ENCODE measurements around the gene GMDS. TPM values are rescaled to one million over a fixed set of nuclear protein-coding genes. Genes with fewer than 3 reads are reported as not detected.

The GMDS gene
- total RNA-seq, 1 donor from 2014 or later = 35.7 TPM

DNA sequence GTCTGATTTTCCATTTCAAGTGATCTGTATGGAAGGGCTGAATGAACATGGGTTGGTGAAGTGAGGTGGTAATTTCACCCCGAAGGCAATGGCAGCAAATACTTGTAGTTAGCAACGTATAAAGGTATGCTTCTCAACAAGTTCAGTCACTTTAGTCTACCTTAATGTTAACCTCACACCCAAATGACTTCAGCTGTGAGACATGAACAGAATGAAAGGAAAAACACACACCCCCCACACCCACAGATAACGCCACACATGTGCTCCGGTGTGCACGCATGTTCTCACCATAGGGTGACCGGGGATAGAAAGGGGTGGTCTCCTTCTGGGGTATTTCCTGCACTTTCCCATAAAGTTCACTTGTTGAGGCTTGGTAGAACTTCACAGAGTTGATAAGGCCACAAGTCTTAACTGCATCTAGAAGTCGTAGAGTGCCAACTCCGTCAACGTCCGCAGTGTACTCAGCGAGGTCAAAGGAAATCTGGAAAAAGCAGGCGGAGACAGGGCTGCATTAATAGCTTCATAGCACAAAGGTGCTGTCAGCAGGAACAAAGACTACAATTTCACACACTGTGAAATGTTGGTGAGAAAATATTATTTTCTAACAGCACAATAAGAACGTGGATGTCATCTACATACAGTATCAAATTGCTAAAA lies 284.8 kb downstream of the GMDS start:
- Mint-ChIP-seq H3K9me3 (peaks cover 3% of the 10 kb centered on the region), H3K27me3 (ENCODE audit: low read depth) (no peaks in the 10 kb centered on the region), H3K4me1 (ENCODE audit: low read depth) (no peaks in the 10 kb centered on the region), H3K36me3 (ENCODE audit: low read depth) (peaks cover 3% of the 10 kb centered on the region), H3K4me3 (ENCODE audit: low read depth) (no peak overlapping the region), H3K27ac (no peak overlapping the region)
- no peak for DNase-seq (ENCODE audit: low spot score)
- intact Hi-C loops (cut with micrococcal nuclease) = no loop called here

DNA sequence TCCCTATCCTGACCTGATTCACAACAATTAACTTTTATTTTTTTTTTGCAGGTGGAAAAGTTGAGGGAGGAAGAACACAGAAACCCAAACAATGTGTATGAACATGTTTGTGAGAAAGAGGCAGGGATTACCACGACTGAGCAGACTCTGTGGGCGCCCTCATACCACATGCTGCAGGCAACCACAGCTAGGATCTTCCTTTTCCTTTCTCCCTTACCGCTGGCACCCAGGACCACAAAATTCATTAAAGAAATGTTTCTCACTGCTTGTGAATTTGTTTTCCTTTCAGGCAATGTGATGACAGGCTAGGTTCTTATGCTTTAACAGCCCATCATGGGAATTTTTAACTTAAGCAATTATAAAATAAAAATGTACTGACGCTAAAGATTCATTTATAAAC lies 287.1 kb downstream of the GMDS start:
- no peak overlapping the region for H3K4me3 Mint-ChIP-seq (ENCODE audit: low read depth)

GRCh38 chr6:1957746-1958145 lies 287.7 kb downstream of the GMDS start:
- no peak overlapping the region for H3K27ac Mint-ChIP-seq
- no peaks in the 10 kb centered on the region for H3K27me3 Mint-ChIP-seq (ENCODE audit: low read depth)
- no peaks in the 10 kb centered on the region for H3K36me3 Mint-ChIP-seq (ENCODE audit: low read depth)
- H3K4me1 Mint-ChIP-seq (ENCODE audit: low read depth) = no peaks in the 10 kb centered on the region
- intact Hi-C loops (cut with micrococcal nuclease) = no loop called here
- H3K9me3 Mint-ChIP-seq = no peaks in the 10 kb centered on the region
- no peak for DNase-seq (ENCODE audit: low spot score)
- no peak overlapping the region for H3K4me3 Mint-ChIP-seq (ENCODE audit: low read depth)

More for the DNA sequence above, 287.1 kb downstream of the GMDS start:
- no peak for DNase-seq (ENCODE audit: low spot score)
- Mint-ChIP-seq H3K36me3 (ENCODE audit: low read depth) (no peaks in the 10 kb centered on the region), H3K9me3 (no peaks in the 10 kb centered on the region), H3K27ac (no peak overlapping the region), H3K27me3 (ENCODE audit: low read depth) (no peaks in the 10 kb centered on the region), H3K4me1 (ENCODE audit: low read depth) (no peaks in the 10 kb centered on the region)
- intact Hi-C loops (cut with micrococcal nuclease) = no loop called here

GRCh38 chr6:1952740-1953360 lies 292.6 kb downstream of the GMDS start:
- intact Hi-C loops (cut with micrococcal nuclease) = no loop called here
- no peaks in the 10 kb centered on the region for H3K36me3 Mint-ChIP-seq (ENCODE audit: low read depth)
- no peak overlapping the region for H3K27ac Mint-ChIP-seq
- H3K4me3 Mint-ChIP-seq (ENCODE audit: low read depth) = no peak overlapping the region
- no peak for DNase-seq (ENCODE audit: low spot score)
- no peaks in the 10 kb centered on the region for H3K4me1 Mint-ChIP-seq (ENCODE audit: low read depth)
- H3K27me3 Mint-ChIP-seq (ENCODE audit: low read depth) = no peaks in the 10 kb centered on the region
- H3K9me3 Mint-ChIP-seq = no peaks in the 10 kb centered on the region

DNA sequence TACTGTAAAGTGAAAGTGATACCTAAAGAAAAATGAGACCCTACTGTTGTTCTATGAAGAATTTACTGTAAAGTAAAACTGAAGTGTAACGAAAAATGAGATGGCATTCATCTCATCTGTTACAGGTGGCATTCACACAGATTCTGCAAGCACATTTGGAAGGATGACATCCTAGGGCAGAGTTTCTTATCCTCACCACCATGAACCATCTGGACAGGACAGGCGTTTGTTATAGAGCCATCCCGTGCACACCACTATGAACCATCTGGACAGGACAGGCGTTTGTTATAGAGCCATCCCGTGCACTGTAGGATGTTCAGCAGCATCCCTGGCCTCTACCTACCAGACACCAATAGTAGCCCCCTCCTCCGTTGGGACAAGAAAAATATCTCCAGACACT lies 294.8 kb downstream of the GMDS start:
- no peak overlapping the region for H3K27ac Mint-ChIP-seq
- no peaks in the 10 kb centered on the region for H3K27me3 Mint-ChIP-seq (ENCODE audit: low read depth)
- H3K4me3 Mint-ChIP-seq (ENCODE audit: low read depth) = no peak overlapping the region
- DNase-seq (ENCODE audit: low spot score) = no peak
- no peaks in the 10 kb centered on the region for H3K9me3 Mint-ChIP-seq
- H3K36me3 Mint-ChIP-seq (ENCODE audit: low read depth) = no peaks in the 10 kb centered on the region
- intact Hi-C loops (cut with micrococcal nuclease) = no loop called here
- no peaks in the 10 kb centered on the region for H3K4me1 Mint-ChIP-seq (ENCODE audit: low read depth)

DNA sequence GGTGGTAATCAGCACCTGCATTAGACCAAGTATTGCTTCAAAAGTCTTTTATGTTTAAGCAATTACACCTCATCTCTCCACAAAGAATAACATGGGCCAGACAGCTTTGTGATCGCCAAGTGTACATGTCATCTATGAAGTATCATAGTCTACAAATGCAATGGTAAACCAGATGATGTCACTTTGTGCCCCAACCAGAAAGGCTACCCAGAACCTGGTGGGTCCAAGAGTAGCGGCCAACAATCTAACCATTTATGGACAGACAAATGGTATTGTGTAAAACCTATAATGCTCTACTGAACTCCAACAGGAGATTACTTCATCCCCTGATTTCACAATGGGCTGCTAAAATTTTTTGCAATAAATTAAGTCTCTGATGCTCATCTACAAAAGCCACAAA lies 295.9 kb downstream of the GMDS start:
- Mint-ChIP-seq H3K36me3 (ENCODE audit: low read depth) (no peaks in the 10 kb centered on the region), H3K4me1 (ENCODE audit: low read depth) (no peaks in the 10 kb centered on the region), H3K27ac (no peak overlapping the region), H3K27me3 (ENCODE audit: low read depth) (no peaks in the 10 kb centered on the region), H3K4me3 (ENCODE audit: low read depth) (no peak overlapping the region), H3K9me3 (no peaks in the 10 kb centered on the region)
- no peak for DNase-seq (ENCODE audit: low spot score)
- intact Hi-C loops (cut with micrococcal nuclease) = no loop called here

- DNase-seq (ENCODE audit: low spot score) = no peak
- intact Hi-C loops (cut with micrococcal nuclease) = no loop called here
- Mint-ChIP-seq H3K27me3 (ENCODE audit: low read depth) (no peaks in the 10 kb centered on the region), H3K9me3 (no peaks in the 10 kb centered on the region), H3K4me3 (ENCODE audit: low read depth) (no peak overlapping the region), H3K36me3 (ENCODE audit: low read depth) (no peaks in the 10 kb centered on the region), H3K27ac (no peak overlapping the region), H3K4me1 (ENCODE audit: low read depth) (no peaks in the 10 kb centered on the region)
Observed at GRCh38 chr6:1947922-1948321, 297.5 kb downstream of the GMDS start.

DNA sequence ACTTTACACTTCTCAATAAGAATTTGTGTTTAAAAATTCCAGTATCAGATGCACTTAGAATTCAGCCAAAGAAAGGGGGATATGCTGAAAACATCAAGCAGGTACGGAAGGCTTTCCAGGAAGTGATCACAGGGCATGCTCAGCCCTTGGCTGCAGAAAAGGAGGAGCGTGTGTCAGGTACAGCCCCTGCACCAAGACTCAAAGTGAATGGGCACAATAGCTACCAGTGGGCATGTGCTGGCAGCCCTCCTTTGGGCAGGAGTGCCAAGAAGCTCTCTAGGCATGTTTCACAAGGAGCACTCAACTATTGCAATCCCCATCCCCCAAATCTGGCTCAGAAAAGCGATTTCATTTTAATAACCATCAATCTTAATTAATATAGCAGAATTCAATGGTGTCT lies 298.8 kb downstream of the GMDS start:
- no peaks in the 10 kb centered on the region for H3K27me3 Mint-ChIP-seq (ENCODE audit: low read depth)
- intact Hi-C loops (cut with micrococcal nuclease) = no loop called here
- H3K27ac Mint-ChIP-seq = no peak overlapping the region
- H3K36me3 Mint-ChIP-seq (ENCODE audit: low read depth) = no peaks in the 10 kb centered on the region
- no peak overlapping the region for H3K4me3 Mint-ChIP-seq (ENCODE audit: low read depth)
- no peaks in the 10 kb centered on the region for H3K9me3 Mint-ChIP-seq
- DNase-seq (ENCODE audit: low spot score) = no peak
- H3K4me1 Mint-ChIP-seq (ENCODE audit: low read depth) = no peaks in the 10 kb centered on the region

DNA sequence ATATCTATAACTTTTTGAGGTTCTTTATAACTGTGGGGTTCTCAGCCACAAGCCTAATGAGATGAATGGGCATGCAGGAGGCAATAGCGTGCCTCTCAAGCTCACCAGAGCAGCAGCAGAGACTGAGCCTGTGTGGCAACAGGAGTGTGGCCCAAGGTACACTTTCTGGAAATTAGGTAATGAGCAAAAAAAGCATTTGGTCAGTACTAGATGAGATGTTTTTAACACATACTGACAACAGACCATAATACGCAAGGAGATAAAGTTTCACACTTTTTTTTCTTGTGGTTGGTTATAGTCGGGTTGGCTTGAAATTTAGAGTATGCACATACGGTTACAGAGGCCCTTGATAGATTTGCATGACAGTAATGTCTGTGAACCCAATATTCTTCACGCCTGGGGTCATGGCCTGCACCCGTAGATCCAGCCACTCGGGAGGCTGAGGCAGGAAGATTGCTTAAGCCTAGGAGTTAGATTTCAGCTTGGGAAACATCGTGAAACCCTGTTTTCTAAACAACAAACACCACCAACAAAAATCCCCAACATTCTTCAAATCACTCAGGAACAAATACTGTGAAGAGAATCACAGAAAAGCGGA lies 300.1 kb downstream of the GMDS start:
- intact Hi-C loops (cut with micrococcal nuclease) = no loop called here
- DNase-seq (ENCODE audit: low spot score) = no peak
- no peaks in the 10 kb centered on the region for H3K9me3 Mint-ChIP-seq
- no peak overlapping the region for H3K27ac Mint-ChIP-seq
- no peaks in the 10 kb centered on the region for H3K4me1 Mint-ChIP-seq (ENCODE audit: low read depth)
- H3K36me3 Mint-ChIP-seq (ENCODE audit: low read depth) = no peaks in the 10 kb centered on the region
- H3K27me3 Mint-ChIP-seq (ENCODE audit: low read depth) = no peaks in the 10 kb centered on the region
- no peak overlapping the region for H3K4me3 Mint-ChIP-seq (ENCODE audit: low read depth)

DNA sequence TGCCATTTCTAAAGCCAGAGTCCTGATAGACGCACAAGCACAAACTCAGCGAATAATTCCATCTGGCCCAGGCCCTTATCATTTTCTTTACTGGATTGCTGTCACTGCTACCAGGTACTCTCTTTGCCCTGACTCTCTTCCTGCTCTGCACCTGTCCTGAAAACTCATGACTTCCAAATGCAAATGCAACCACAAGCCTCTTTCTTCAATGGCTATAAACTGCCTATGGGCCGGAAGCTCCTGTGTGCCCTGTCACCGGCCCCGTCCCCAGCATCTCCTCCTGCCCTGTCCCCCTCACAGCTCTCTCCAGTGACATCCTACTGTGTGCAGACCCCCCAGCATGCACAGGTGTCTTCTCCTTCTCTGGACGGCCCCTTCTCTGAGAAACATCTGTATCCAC lies 302.6 kb downstream of the GMDS start:
- Mint-ChIP-seq H3K4me3 (ENCODE audit: low read depth) (no peak overlapping the region), H3K27ac (no peak overlapping the region), H3K4me1 (ENCODE audit: low read depth) (no peaks in the 10 kb centered on the region), H3K36me3 (ENCODE audit: low read depth) (no peaks in the 10 kb centered on the region), H3K9me3 (no peaks in the 10 kb centered on the region), H3K27me3 (ENCODE audit: low read depth) (no peaks in the 10 kb centered on the region)
- intact Hi-C loops (cut with micrococcal nuclease) = no loop called here
- DNase-seq (ENCODE audit: low spot score) = no peak

DNA sequence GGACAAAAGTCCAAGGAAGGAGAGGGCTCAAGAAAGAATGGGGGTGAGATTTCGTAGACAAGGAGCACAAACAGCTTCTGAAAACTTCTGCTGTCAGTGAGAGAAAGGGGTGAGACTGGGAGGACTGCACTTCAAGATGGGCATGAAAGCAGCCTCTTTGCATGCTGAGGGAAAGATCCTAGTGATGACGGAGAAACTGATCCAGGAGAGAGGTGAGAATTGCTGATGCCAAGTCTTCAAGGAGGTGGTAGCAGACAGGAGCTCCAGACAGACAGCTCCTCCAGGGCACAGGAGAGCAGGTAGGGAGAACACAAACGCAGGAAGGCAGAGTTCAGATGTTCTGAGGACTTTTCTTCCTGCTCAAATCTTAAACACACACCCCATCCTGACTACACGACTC lies 303.9 kb downstream of the GMDS start:
- Mint-ChIP-seq H3K27ac (no peak overlapping the region), H3K9me3 (no peaks in the 10 kb centered on the region), H3K36me3 (ENCODE audit: low read depth) (no peaks in the 10 kb centered on the region), H3K4me3 (ENCODE audit: low read depth) (no peak overlapping the region), H3K4me1 (ENCODE audit: low read depth) (no peaks in the 10 kb centered on the region), H3K27me3 (ENCODE audit: low read depth) (no peaks in the 10 kb centered on the region)
- intact Hi-C loops (cut with micrococcal nuclease) = no loop called here
- no peak for DNase-seq (ENCODE audit: low spot score)

GRCh38 chr6:1940381-1940780 lies 305.0 kb downstream of the GMDS start:
- Mint-ChIP-seq H3K9me3 (no peaks in the 10 kb centered on the region), H3K36me3 (ENCODE audit: low read depth) (no peaks in the 10 kb centered on the region), H3K27ac (no peak overlapping the region), H3K4me3 (ENCODE audit: low read depth) (no peak overlapping the region), H3K27me3 (ENCODE audit: low read depth) (no peaks in the 10 kb centered on the region), H3K4me1 (ENCODE audit: low read depth) (no peaks in the 10 kb centered on the region)
- DNase-seq (ENCODE audit: low spot score) = no peak
- intact Hi-C loops (cut with micrococcal nuclease) = no loop called here

DNA sequence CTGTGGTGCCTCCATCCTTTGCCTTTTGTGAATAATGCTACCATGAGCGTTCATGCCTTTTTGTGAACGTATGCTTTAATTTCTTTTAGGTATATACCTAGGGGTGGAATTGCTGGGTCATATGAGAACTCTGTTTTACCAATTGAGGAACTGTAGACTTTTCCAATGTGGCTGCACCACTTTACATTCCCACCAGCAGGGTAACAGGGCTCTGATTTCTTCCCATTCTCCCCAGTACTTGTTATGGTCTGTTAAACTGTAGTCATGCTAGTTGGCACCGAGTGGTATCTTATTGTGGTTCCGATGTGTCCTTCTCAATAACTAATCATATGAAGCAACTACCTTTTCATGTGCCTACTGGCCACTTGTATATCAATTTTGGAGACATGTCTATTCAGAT lies 312.1 kb downstream of the GMDS start:
- Mint-ChIP-seq H3K27me3 (ENCODE audit: low read depth) (no peaks in the 10 kb centered on the region), H3K4me3 (ENCODE audit: low read depth) (no peak overlapping the region), H3K4me1 (ENCODE audit: low read depth) (no peaks in the 10 kb centered on the region), H3K9me3 (peaks cover 4% of the 10 kb centered on the region), H3K36me3 (ENCODE audit: low read depth) (no peaks in the 10 kb centered on the region), H3K27ac (no peak overlapping the region)
- no peak for DNase-seq (ENCODE audit: low spot score)
- intact Hi-C loops (cut with micrococcal nuclease) = no loop called here

Data from activated T-helper 2 cell treated with anti-CD3 and anti-CD28 coated beads, Interferon-gamma antibody, Interleukin-2, Interleukin-4, amounts not matched to agents 10 μg/mL and 5 μg/mL and 100 μg/mL, durations not matched to agents 14 hours and 24 hours and 36 hours (primary cell).